HepG2 (cell line): ENCODE results near the gene GPBP1. TPM values are rescaled to one million over a fixed set of nuclear protein-coding genes. Genes with fewer than 3 reads are reported as not detected.

Source experiments
- MNT ChIP-seq: fragments of 450-650 bp; IDR thresholded peaks from 2 replicates; pipeline ENCODE4 v1.6.1; 2016
- SAP130 ChIP-seq: IDR thresholded peaks from 2 replicates; pipeline ENCODE4 v1.6.1; 2016; ENCODE audit warnings: low read depth
- SNAI1 ChIP-seq: sonication (generic); formaldehyde crosslinking; IDR thresholded peaks from 2 replicates; pipeline ENCODE4 v1.5.0; 2020; ENCODE audit warnings: mild to moderate bottlenecking, missing genetic modification reagents, borderline replicate concordance
- SPEN ChIP-seq: sonication (generic); formaldehyde crosslinking; IDR thresholded peaks from 2 replicates; pipeline ENCODE4 v1.5.1; 2020; ENCODE audit warnings: low read depth, mild to moderate bottlenecking, missing genetic modification reagents
- SRSF9 ChIP-seq: fragments of 200-400 bp; formaldehyde crosslinking; IDR thresholded peaks from 2 replicates; pipeline ENCODE4 v1.6.1; 2018; ENCODE audit warnings: borderline replicate concordance, mild to moderate bottlenecking, low read depth, low read length; ENCODE audit not compliant: insufficient read depth, poor library complexity, severe bottlenecking
- TCF7 ChIP-seq: sonication (generic); IDR thresholded peaks from 2 replicates; pipeline ENCODE4 v1.6.1; 2016; ENCODE audit warnings: antibody characterized with exemption, low read depth
- TOE1 ChIP-seq: sonication (generic); formaldehyde crosslinking; IDR thresholded peaks from 2 replicates; pipeline ENCODE4 v1.4.0; 2020; ENCODE audit warnings: mild to moderate bottlenecking, missing genetic modification reagents
- ZNF160 ChIP-seq: sonication (generic); formaldehyde crosslinking; IDR thresholded peaks from 2 replicates; pipeline ENCODE4 v1.8.0; 2022; ENCODE audit warnings: mild to moderate bottlenecking, inconsistent platforms, missing genetic modification reagents
- ZNF580 ChIP-seq: IDR thresholded peaks from 2 replicates; pipeline ENCODE4 v1.6.1; 2016; ENCODE audit warnings: low read depth, borderline replicate concordance
- ZNF615 ChIP-seq: sonication (generic); formaldehyde crosslinking; IDR thresholded peaks from 2 replicates; pipeline ENCODE4 v1.5.0; 2020; ENCODE audit warnings: mild to moderate bottlenecking, missing genetic modification reagents, borderline replicate concordance
- ZNF713 ChIP-seq: sonication (generic); formaldehyde crosslinking; IDR thresholded peaks from 2 replicates; pipeline ENCODE4 v1.4.0; 2020; ENCODE audit warnings: mild to moderate bottlenecking, missing genetic modification reagents
- ZNF770 ChIP-seq: sonication (generic); formaldehyde crosslinking; IDR thresholded peaks from 2 replicates; pipeline ENCODE4 v1.5.0; 2020; ENCODE audit warnings: mild to moderate bottlenecking, missing genetic modification reagents
- ZNF841 ChIP-seq: sonication (generic); formaldehyde crosslinking; IDR thresholded peaks from 2 replicates; pipeline ENCODE4 v1.8.1; 2023; ENCODE audit warnings: missing genetic modification reagents, borderline replicate concordance
- polyA plus RNA-seq, 8 experiments: library from polyadenylated mRNA; depleted of rRNA in 3 of 8; stranded (reverse) in 7 of 8; unstranded in 1 of 8; fragments of >200 nt; fragmentation: Illumina TruSeq in 4 of 8; extraction: Trizol in 4 of 8; gene quantifications; 2 replicates each; pipeline versions ENCODE4 v1.2.1 to v1.2.3, GENCODE V29; 2011 to 2016; ENCODE audit warnings: low read depth in 4 of 8, missing spikeins in 1 of 8, mixed read lengths in 1 of 8; ENCODE audit not compliant: insufficient read depth in 1 of 8
- total RNA-seq, 5 experiments: library from RNA; depleted of rRNA; stranded (reverse); fragments of >200 nt; fragmentation: Illumina TruSeq; extraction: Trizol; gene quantifications; 2 replicates each; pipeline ENCODE4 v1.2.3, GENCODE V29; 2016; ENCODE audit warnings: low read depth in 1 of 5
- TF ChIP-seq, protein P1 (sequence below): sonication (generic); formaldehyde crosslinking; IDR thresholded peaks from 2 replicates; pipeline ENCODE4 v1.4.0; 2020; ENCODE audit warnings: missing genetic modification reagents, borderline replicate concordance
- TF ChIP-seq, protein P2 (sequence below): IDR thresholded peaks from 2 replicates; pipeline ENCODE4 v1.6.1; 2018; ENCODE audit warnings: missing genetic modification reagents, mild to moderate bottlenecking, missing compliant biosample characterization

Gene GPBP1
- total and polyA plus RNA-seq, 2 of the 13 experiments (the other 11 are each of a cell fraction or from before 2014, with no cell fraction given): 27.1 to 72.2 TPM

DNA sequence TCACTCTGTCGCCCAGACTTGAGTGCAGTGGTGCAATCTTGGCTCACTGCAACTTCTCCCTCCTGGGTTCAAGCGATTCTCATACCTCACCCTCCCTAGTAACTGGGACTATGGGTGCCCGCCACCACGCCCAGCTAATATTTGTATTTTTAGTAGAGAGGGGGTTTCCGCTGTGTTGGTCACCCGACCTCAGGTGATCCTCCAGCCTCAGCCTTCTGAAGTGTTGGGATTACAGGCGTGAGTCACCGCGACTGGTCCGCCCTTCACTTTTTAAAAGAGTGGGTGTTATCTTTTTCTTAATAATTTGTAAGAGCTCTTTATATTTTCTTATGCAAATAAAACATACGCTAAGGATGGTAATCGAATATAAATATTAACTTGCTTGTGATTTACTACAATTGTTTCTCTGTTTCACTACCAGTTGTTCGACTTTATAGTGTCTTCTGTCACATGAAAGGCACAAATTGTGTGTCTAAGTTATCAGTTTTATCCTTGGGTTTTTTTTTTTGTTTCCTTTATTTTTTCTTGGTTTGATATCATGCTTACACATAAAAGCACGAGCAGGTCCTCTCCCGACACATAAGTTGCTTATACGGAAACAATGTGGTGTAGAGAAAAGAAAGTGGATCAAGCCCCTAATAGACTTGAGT, 1.9 kb upstream of the GPBP1 start (continued):
- TF ChIP-seq, protein P1, sequence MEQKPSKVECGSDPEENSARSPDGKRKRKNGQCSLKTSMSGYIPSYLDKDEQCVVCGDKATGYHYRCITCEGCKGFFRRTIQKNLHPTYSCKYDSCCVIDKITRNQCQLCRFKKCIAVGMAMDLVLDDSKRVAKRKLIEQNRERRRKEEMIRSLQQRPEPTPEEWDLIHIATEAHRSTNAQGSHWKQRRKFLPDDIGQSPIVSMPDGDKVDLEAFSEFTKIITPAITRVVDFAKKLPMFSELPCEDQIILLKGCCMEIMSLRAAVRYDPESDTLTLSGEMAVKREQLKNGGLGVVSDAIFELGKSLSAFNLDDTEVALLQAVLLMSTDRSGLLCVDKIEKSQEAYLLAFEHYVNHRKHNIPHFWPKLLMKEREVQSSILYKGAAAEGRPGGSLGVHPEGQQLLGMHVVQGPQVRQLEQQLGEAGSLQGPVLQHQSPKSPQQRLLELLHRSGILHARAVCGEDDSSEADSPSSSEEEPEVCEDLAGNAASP (CRISPR knock-in tag): peak; percentile 20; the same call in 1 of the 2 replicates
- TF ChIP-seq MNT: no peak
- no peak for TF ChIP-seq SRSF9
- no peak for TF ChIP-seq ZNF841
- no peak for TF ChIP-seq ZNF160 (CRISPR knock-in tag)
- no peak for TF ChIP-seq SPEN (CRISPR knock-in tag)
- TF ChIP-seq ZNF615 (CRISPR knock-in tag): no peak
- no peak for TF ChIP-seq ZNF580 (CRISPR knock-in tag)
- peak; percentile 27; the same call in 1 of the 2 replicates for TF ChIP-seq TCF7
- peak; percentile 49 for TF ChIP-seq ZNF770 (CRISPR knock-in tag)
- TF ChIP-seq SNAI1: no peak
- TF ChIP-seq ZNF713 (CRISPR knock-in tag): no peak
- TF ChIP-seq TOE1 (CRISPR knock-in tag): no peak
- TF ChIP-seq, protein P2, sequence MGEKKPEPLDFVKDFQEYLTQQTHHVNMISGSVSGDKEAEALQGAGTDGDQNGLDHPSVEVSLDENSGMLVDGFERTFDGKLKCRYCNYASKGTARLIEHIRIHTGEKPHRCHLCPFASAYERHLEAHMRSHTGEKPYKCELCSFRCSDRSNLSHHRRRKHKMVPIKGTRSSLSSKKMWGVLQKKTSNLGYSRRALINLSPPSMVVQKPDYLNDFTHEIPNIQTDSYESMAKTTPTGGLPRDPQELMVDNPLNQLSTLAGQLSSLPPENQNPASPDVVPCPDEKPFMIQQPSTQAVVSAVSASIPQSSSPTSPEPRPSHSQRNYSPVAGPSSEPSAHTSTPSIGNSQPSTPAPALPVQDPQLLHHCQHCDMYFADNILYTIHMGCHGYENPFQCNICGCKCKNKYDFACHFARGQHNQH: 0 out of 2 replicates have a peak, but pooled peaks have one; percentile 20
- TF ChIP-seq SAP130 (CRISPR knock-in tag): peak; percentile 58
- TF ChIP-seq, all 625 proteins: peak for 13
